ENCODE measurements around the gene PRRC2B.

DNA sequence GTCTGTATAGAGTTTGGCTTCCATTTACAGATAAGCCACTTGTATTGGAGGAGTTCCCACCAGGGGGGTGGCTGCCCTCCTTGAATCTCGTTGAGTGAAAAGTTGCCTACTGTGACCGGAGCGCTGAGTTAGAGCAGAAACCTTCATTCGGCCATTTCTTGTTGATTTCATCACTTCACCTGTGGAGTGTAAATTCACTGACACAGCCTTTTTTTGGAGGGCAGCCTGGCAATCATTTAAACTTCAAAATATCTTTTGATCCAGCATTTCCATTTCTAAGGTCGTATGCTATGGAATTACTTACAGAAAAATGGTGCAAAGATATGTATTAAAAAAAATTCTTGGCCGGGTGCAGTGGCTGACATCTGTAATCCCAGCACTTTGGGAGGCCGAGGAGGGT lies 40.8 kb downstream of the PRRC2B start:
- TF ChIP-seq POLR2AphosphoS5 (IDR thresholded peaks at IDR 0.05): no peak
- TF ChIP-seq, protein P1, sequence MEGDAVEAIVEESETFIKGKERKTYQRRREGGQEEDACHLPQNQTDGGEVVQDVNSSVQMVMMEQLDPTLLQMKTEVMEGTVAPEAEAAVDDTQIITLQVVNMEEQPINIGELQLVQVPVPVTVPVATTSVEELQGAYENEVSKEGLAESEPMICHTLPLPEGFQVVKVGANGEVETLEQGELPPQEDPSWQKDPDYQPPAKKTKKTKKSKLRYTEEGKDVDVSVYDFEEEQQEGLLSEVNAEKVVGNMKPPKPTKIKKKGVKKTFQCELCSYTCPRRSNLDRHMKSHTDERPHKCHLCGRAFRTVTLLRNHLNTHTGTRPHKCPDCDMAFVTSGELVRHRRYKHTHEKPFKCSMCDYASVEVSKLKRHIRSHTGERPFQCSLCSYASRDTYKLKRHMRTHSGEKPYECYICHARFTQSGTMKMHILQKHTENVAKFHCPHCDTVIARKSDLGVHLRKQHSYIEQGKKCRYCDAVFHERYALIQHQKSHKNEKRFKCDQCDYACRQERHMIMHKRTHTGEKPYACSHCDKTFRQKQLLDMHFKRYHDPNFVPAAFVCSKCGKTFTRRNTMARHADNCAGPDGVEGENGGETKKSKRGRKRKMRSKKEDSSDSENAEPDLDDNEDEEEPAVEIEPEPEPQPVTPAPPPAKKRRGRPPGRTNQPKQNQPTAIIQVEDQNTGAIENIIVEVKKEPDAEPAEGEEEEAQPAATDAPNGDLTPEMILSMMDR (IDR thresholded peaks at IDR 0.05): no peak

Measured in prostate gland (tissue), 2 donors.